CD4-positive, alpha-beta T cell treated with Interleukin-6 for 4 hours (primary cell): ENCODE measurements around the gene ACTN1.
"Not testable (repeated sequence)": the region's sequence is repeated elsewhere in the genome, so short reads cannot be mapped to it uniquely, and the experiment has no call there.

ENCODE experiments used
- DNase-seq: peaks from one replicate; pipeline ENCODE4 v3.0.0-alpha.2; 2020; ENCODE audit warnings: mixed read lengths

ACTN1 gene

DNA sequence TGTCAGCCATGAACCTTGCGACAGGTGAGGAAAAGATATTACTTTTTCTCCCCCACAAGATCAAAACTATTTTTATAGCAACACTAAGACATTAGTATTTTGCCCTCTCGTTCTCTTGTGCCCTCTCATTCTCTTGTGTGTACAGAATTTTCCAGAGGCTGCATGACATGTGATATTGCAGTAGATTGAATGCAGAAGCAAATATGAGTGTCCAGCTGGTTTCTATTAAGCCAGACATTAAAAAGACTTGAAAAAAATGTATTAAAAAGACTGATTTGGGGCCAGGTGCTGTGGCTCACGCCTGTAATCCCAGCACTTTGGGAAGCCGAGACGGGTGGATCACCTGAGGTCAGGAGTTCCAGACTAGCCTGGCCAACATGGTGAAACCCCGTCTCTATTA lies 122.5 kb downstream of the ACTN1 start:
- no peak for DNase-seq

DNA sequence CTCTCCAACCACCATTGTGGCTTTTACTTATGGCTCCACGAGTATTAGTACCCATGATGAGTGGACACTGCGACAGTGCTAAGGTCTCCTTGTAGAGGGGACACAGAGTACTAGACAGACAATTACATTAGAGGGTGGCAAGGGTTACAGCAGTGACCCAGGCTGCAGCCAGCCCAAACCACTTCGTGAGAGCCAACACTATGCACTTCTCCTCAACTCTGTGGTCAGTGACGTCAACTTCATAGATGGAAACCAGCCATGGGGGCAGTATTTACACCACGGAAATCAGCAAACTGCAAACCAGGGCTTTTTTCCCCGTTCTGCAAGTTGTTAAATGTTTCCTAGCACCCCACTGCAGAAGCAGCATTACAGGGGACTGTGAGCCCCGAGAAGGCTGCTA lies 124.7 kb downstream of the ACTN1 start:
- DNase-seq: no peak

DNA sequence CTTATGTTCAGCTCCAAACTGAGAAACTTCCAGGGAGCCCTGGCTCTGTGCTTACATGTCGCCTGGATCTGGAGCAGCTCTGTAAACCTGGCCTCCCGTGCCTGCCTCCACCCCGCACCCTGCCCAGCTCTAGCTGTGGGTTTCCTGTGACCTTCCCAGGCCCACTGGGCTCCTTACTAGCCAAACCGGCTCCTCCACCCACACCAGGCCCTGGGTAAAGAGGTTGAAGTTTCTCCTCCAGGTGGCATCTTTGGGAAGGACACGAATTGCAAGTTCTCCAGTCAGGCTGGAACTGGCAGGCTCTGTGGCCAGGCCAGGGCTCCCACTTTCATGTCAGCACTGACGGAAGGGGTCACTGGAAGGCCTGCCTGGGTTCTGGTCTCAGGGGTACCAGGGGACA lies 125.4 kb downstream of the ACTN1 start:
- DNase-seq: no peak

DNA sequence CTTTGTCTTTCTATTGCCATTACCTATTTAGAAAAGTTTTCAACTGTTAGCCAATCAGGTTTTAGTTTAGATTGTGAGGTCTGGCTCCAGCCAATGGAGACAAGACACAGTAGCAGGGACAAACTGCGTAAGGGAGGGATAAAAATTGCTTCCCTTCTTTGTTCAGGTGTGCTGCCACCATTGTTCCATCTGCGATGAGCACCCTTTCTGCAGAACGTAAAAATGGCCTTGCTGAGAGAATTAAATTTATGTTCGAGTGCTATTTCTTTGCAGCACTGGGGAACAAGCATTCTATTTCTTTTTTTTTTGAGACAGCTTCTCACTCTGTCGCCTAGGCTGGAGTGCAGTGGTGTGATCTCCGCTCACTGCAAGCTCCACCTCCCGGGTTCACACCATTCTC lies 126.6 kb downstream of the ACTN1 start:
- not testable (repeated sequence) for DNase-seq

DNA sequence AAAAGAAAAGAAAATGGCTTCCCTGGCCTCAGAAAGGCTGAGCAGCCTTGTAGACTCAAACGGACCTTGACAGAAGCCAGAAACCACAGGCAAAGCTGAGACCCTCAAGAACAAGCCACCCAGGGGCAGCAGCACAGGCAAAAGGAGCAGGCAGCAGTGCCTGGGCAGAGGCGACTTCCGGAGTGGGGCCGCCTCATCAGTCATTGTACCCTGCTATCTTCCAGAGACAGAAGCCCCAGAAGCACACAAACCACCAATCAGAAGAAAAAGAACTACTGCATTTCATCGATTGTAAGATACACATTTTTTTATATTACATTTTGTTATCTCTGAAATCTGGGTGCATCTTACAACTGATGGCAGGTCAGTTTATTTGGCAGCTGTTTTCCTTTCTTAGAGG lies 128.0 kb downstream of the ACTN1 start:
- no peak for DNase-seq

DNA sequence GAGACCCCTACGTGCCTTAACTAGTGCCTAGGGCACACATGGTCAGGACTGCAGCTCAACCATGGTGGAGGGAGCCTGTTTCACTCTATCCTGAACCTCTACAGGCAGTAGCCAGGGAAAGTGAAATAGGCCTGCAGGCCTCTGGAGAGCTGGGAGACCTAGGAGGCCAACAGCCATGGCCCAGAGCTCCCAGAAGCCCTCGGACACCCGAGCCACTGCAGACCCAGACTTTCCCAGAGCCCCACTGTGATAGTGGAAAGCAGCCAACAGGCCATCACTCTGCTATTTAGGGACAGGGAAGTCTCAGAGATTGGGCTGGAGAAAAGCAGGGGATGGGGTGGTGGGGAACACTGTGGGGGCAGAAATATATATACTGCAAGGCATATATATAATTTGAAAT lies 129.7 kb downstream of the ACTN1 start:
- no peak for DNase-seq

DNA sequence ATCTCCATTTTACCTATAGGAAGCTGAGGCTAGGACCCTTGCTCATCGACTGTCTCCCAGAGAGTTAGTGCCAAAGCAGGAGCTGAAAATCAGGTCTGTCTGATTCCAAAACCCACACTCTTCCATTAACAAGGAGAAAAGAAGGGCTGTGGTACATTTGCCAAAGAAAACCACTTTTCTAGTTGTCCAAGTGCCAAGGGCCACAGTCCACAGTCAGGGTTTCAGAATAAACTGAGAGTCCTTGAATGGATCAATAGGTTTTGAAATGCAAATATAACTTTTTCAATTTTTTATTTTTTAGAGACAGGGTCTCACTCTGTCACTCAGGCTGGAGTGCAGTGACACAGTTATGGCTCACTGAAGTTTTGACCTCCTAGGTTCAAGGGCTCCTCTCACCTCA lies 130.8 kb downstream of the ACTN1 start:
- DNase-seq: no peak

DNA sequence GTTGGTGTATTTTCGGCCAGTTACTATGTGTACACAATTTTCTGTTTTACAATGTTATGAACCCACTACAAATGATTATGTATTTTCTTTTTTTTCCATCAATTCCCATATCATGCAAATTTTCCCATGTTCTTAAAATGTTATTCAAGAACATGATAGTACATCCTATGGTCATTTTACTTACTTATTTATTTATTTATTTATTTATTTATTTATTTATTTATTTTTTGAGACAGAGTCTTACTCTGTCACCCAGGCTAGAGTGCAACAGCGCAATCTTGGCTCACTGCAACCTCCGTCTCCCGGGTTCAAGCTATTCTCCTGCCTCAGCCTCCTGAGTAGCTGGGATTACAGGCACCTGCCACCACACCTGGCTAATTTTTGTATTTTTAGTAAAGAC lies 131.5 kb downstream of the ACTN1 start:
- not testable (repeated sequence) for DNase-seq

DNA sequence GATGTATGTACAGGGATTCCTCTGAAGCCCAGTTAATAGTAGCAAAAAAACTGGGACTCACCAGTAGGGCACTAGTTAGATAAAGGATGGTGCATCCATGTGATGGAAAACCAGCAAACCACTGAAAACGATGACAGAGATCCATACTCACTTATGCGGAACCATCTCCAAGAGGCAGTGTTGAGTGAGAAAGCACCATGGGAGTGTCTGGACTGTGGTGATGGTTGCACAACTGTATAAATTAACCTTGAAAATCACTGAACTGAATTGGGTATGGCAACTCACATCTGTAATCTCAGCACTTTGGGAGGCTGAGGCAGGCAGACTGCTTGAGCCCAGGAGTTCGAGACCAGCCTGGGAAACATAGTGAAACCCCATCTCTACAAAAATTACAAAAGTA lies 132.6 kb downstream of the ACTN1 start:
- no peak for DNase-seq

DNA sequence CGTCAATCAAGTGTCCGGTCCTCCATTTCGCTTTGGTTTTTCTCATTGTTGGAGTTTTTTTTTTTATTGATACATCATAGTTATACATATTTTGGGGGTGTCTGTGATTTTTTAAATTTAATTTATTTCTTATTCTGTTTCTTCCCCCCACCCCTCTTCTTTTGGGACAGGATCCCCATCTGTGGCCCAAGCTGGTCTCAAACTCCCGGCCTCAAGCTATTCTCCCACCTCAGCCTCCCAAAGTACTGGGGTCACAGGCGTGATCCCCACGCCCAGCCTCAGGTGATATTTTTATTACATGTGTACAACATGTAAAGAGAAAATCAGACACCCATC lies 134.9 kb downstream of the ACTN1 start:
- no peak for DNase-seq

DNA sequence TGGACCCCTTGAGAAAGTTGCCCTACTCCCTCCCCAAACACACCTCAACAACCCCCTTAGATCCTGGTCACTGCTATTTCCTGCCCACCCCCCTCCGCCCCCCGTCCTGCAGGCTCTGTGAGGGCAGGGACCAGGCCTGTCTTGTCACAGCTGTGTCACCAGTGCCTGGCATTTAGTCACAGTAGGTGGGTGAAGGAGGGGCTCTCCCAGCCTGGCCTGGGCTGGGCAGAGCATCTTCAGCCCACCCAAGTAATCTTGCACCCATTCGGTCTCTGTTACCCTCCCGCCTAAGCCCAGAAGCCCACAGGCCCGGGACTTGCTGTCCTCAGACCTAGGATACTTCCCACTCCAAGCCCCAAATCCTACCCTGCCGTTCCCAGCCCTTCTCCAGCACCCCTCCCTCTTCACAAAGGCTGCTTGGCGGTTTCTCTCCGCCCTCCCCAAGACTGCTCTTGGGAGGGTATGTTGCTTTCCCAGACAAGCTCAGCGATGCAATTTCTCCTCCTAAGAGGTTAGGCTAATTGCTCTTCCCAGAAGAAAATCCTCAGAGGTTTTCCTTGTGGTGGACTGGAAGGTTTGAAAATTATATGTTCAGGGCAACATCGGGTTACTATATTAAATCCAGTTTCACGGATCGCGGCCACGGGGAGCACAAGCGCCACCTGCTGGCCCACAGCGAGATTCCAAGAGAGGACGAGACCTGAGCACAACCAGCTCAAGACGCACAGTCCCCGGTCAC lies 135.5 kb downstream of the ACTN1 start:
- DNase-seq: peak; percentile 83

DNA sequence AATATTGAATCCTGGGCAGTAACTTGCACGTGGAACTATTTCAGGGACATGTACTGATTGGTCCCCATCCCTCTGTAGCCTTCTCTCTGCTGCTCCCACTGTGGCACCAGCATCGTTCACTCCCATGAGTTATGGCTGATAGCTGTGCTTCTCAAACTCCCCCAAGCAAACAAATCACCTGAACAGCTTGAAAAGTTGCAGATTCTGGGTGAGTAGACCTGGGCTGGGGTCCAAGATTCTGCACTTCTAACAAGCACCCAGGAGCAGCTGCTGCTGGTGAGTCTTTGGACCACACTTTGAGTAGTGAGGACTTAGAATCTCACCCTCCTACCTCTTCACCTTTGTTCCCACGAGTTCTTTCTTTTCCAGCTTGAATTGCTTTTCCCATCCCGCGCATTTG lies 136.8 kb downstream of the ACTN1 start:
- no peak for DNase-seq

DNA sequence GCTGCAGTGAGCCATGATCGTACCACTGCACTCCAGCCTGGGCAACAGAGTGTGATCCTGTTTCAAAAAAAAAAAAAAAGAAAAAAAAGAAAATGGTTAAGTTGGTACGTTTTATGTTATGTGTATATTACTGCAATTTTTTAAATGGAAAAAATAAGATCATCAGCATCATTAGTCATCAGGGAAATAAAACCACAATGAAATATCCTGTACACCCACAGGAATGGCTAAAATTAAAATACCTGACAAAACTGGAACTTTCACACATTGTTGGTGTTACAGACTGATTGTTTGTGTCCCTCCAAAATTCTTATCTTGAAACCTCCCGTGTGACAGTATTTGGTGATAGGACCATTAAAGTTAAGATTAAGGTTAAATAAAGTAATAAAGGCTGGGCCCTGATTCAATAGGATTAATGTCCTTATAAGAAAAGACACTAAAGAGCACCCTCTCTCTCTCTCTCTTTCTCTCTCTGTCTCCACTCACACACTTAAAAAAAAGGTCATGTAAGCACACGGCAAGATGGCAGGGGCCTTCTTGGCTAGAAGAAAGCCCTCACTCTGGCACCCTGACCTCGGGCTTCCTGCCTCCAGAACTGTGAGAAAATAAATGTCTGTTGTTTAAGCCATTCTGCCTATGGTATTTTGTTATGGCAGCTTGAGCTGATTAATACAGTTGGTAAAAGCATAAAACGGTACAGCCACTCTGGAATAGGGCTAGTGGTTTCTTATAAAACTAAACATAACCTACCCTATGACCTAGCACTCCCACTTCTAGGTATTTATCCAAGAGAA lies 137.9 kb downstream of the ACTN1 start:
- no peak for DNase-seq

DNA sequence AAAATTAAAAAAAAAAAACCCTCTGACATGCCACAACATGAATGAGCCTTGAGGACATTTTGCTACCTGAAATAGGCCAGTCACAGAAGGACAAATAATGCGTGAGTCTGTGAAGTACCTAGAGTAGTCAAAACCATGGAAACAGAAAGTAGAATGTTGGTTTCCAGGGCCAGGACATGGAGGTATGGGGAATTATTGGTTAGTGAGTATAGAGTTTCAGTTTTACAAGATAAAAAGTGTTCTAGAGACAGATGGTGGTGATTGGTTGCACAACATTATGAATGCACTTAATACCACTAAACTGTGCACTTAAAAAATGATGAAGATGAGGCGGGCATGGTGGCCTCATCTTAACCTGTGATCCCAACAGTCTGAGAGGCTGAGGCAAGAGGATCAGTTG lies 138.6 kb downstream of the ACTN1 start:
- no peak for DNase-seq

DNA sequence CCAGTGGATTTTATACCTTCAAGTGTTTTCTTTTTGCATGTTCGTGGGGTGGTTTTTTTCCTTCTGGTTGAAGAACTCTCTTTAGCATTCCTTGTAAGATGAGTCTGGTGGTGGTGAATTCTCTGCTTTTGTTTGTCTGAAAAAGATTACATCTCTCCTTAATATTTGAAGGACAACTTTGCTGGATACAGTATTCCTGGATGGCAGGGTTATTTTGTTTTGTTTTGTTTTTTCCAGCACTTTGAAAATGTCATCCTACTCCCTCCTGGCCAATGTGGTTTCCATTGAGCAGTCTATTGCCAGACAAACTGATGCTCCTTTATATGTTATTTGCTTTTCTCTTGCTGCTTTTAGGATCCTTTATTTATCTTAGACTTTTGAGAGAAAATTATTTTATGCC lies 143.0 kb downstream of the ACTN1 start:
- DNase-seq: no peak

DNA sequence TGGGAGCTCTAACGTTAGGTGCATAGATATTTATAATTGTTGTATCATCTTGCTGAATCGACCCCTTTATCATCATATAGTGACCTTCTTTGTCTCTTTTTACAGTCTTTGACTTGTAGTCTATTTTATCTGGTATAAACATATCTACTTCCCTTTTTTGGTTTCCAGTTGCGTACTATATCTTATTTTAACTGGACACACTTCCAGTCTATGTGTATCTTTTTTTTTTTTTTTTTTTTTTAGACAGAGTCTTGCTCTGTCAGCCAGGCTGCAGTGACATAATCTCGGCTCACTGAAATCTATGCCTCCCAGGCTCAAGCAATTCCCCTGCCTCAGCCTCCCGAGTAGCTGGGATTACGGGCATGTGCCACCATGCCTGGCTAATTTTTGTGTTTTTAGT lies 144.3 kb downstream of the ACTN1 start:
- DNase-seq: no peak

DNA sequence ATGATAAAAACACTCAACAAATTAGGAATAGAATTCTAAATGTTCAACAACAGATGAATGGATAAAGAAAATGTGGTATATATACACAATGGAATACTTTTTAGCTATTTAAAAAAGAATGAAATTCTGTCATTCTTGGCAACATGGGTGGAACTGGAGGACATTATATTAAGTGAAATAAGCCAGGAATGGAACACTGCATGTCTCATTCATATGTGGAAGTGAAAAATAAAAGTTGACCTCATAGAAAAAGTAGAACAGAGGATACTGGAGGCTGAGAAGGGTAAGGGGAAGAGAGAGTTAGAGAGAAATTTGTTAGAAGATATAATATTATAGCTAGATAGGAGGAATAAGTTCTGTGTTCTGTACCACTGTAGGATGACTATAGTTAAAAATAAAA lies 150.4 kb downstream of the ACTN1 start:
- no peak for DNase-seq

DNA sequence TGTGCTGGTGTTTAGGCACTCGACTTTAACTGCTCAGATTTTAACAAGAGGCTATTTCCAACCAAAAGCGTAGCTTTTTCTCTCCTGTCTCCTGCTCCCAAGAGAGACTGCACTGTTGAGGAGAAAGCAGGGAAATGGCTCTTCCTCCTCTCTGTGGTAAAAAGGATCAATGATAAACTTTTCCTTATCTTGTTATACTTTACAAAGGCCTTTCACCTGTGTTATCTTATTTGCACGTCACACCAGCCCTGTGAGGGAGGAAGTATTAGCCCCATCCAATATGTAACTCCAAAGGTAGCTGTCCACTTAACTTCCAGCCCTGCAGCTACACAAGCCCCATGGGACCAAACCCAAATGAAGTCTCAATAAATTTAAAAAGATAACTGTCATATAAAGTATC lies 153.4 kb downstream of the ACTN1 start:
- no peak for DNase-seq

DNA sequence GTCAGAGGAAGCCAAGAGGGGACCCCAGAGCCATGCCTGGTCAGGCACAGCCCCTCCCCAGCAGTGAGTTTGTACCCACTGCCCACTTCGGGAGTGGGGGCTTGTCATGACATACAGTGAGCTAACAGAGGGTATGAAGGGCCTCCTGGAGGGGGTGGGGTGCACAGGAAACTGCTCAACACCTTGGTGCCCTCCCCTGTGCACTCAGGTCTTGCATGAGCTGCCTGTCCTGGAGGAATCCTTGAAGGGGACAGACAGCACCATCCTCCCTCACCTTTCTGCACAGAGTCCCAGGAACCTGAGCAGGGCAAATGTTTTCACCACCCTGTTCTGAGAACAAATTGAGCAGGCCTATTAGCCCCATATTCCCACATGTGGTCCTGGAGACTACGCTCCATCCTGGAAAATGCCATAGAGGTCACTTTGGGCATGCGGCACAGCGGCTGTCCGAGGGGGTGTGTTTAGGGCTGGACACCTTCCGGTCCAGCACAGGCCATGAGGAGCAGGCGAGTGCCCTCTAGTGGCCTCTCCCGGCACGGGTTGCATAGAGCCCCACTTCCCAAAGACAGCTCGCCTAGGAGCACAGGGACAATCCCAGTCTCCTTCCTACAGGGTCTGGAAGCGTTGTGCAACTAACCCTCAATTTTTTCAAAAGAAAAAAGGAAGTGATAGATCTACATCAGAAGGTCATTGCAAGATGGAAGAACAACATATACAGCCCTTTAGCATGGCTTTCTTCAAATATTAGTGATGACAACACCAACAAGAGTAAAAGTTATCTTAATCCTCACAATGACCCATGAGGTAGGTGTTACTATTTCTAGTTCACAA lies 154.4 kb downstream of the ACTN1 start:
- peak; percentile 54 for DNase-seq

DNA sequence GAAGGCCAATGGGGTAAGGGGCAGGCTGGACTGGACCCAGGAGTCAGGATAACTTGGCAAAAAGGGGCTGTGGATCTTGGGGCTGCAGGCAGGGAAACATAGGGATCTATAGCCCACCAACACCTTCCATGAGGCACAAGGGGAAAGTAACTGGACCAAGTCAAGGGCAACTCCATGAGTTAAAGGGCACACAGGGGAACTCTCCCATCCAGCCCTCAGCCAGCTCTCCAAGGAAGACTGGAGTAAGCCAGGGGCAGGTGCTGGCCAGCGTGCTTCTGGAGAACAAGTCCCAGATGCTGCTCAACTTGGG lies 154.9 kb downstream of the ACTN1 start:
- no peak for DNase-seq
